HL-60/S4 (cell line): ENCODE data around the gene CBLB.
"Not testable (repeated sequence)": the region's sequence is repeated elsewhere in the genome, so short reads cannot be mapped to it uniquely, and the experiment has no call there.

Experiments
- in situ Hi-C: fragments of 300-500 bp; cut with MboI; formaldehyde crosslinking; loops from 2 replicates; pipeline ENCODE4 v1.14.3; 2022; ENCODE audit warnings: low sequenced_read_pairs

Gene CBLB

DNA sequence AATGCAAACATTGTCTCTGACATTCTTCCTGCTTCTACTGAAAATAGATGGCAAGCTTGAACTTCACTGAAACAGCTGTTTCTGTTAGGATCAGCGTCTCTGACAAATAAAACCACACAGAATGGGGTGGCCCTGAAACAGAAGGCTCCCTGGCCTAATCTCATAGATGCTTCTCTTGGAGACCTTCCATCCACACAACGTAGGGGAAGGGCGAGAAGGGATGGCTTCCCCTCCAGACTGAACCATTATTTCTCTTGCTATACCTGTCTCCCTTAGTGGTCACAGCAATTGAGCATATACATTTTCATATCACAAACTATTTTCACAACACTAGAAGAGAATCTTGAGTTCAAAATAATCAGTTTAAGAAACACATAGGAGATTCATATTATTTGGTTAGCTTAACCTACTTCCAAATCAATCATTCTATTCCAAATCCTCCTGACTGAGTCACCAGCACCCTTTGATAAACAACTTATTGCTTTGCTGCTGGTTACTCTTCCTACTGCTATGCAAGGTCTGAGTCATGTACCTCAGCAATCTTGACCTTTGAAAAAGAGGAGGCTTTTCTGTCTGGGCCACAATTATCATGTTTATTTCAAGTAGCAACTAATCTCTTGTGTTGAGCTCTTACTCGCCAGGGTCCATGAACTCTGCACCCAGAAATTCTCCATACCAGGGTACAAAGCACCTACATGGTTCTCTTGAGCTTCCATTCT is 45.5 kb downstream of the CBLB start:
- in situ Hi-C loops, result no loop called here

DNA sequence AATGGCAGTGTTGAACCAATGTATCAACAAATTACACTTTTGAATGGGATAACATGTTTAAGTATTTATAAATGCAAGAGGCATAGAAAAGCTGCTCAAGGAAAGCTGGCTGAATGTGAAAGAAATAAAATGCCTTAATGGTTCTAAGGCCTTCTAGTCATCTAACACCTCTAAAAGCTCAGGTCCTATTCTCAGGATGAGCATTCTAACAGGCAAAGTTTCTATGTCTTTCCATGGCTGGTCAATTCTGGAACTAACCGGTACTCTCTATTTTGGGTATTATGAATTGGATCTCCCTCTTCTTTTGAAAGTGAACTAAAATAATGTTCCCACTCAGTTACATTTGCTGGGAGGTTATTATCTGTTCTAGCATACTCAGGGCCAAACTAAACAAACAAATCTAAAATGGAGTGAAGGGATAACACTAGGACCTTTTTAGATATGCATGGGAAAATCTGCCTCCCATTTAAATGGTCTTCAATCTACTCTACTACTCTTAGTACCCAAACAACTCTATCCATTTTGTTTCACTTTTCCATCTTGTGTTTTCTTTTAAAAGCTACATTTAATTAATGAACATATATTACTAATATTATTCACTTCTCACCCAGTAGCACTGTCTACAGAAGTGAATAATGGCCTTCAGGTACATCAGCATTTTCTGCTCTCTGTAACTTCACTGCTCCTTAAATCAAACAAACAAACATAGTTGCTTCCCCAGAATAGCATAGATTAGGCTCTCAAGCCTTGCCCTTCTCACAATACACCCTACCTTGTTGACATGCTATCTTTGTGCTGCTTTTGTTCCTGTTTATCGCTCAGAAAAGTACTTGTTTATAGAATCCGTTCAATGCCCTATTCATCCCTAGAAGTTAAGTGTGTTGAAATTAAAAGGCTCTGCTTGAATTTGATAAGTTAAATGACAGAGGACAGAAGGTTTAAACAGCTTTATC is 46.4 kb downstream of the CBLB start:
- in situ Hi-C loops, result no loop called here

DNA sequence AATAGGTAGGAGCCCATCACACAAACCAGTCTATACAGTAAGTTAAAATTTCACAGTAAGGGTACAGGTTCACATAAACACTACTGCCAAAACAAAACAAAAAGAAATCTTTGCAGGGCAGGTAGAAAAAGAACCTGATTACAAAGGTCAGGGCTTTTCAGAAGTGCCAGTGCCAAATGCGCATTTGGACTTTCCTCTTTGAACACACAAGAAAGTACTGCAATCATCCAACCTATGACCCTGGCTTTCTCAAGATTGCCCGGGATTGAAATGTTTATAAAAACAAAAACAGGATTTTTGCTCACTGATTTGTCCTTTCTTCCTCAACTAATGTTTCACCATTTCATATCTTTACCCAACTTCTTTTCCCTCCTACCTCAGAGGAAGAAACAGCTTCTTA is 47.4 kb downstream of the CBLB start:
- in situ Hi-C loops, result no loop called here

DNA sequence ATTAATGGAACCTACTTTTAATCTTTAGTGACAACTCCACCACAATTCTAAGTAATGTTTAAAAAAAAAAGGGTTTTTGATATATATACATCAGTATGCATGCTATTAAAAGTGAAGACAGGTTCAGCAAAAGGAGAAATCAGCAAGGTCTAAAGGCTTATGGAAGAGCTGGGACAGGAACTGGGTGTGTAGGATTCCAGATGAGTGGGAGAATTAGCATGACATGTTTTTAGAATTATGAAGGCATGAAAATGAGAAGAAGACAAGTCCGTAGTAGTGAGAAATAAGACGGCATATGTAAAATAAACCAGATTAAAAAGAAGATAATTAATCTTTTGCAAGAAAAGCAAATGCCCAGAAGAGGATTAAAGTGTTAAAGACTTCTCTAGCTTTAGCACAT is 52.0 kb downstream of the CBLB start:
- in situ Hi-C loops, result no loop called here

DNA sequence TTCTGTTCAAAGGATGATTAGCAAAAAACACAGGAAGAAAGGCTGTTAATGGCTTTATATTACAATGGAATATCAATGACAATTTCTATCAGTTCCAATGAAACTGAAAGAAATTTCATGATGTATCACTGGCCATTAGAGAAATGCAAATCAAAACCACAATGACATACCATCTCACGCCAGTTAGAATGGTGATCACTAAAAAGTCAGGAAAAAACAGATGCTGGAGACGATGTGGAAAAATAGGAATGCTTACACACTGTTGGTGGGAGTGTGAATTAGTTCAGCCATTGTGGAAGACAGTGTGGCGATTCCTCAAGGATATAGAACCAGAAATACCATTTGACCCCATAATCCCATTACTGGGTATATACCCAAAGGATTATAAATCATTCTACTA is 53.5 kb downstream of the CBLB start:
- in situ Hi-C loops, result not testable (repeated sequence)

DNA sequence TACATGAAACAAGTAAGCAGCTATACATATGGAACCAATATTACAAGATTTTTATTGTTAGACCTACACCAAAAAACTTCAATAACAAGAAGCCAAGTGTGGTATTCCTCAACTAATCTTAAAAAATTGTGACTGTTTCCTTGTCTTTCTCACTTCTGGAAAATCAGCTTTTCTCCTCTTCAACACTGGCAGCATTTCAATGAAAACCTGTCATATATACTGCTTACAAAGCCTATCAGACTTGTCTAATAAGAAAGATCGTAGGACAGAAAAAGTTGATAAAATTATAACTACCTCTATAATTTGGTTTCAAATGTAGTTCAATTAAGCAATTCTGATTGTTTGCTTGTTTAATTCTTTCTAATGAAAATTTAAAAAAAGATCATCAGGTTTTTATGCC is 55.1 kb downstream of the CBLB start:
- in situ Hi-C loops, result no loop called here

DNA sequence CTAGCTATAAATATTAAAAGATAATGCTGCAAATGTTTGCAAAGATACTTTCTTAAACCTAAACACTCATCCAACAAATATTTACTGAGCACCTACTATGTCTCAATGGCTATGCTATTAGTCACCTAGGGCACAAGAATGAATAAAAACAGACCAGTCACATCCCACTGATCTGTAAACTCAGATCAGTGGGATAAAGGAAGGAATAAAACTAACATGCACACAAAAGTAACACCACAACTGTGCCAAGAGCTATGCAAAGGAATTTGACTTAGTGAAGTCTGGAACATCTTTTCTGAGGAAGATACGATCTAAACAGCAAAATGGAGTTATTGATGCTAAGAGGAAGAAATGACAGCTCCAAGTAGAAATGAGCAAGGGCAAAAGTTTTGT is 56.6 kb downstream of the CBLB start:
- in situ Hi-C loops, result no loop called here

DNA sequence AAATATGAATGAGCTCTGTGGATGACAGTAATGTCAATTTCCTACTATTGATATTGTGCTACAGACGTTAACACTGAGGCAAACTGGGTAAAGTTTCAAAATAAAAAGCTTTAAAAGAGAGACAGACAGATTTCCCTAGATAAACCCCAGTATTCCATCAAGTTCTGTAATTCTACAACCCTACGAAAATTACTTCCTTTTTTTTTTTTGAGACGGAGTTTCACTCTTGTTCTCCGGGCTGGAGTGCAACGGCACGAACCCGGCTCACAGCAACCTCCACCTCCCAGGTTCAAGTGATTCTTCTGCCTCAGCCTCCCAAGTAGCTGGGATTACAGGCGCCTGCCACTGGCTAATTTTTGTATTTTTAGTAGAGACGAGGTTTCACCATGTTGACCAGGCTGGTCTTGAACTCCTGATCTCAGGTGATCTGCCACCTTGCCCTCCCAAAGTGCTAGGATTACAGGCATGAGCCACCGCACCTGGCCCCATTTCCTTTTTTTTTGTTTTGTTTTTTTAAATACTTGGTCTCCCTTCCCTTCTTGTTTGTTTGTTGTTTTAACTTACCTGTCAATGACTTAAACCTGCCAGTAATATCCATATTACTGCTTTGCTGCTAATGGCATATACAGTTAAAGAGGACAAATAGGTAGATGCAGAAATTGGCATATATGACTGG is 57.2 kb downstream of the CBLB start:
- in situ Hi-C loops, result no loop called here

DNA sequence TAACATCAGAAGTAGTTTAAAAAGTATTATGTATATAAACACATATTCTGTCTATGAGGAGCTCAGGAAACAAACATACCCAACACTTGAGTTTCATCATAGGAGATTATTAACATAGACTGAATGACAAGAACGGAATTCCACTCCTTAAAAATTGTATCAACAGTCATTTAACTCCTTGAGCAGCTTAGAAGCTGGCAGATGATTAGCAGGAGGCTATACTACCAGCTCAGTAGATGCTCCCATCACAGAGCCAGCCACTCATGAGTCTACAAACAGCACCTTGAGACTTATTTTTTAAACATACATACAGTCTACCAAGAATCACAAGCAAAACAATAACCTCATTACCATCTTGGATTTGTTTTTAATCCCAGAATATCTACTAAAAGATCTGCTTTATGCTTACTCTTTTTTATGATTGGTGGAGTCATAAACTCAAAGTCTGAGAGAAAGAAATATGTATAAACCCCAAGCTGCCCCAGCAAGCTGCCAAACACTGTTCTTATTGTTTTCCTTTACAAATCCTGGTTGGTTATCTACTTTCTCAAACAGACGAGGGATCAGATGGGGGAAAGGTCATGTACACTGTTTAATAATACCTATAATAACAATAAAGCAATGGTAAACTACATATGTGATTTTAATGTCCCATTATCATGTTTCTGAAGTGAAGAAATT is 59.5 kb downstream of the CBLB start:
- in situ Hi-C loops, result no loop called here

DNA sequence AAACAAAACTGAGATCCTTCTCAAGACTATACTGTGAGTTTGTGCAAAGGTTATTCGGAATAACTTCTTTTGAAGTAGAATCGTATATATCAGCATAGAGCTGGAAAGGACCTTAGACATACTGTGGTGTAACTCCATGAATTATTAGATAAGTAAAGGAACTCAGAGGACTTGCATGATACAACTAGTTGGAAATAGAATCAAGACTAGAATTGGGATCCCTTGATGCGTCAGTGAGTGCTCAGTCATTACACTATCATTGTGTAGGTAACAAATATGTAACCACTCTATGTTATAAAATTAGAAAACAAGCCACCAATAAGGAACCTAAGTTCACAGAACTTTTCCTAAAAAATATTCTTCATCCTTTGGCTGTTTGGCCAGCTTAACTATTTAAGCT is 61.1 kb downstream of the CBLB start:
- in situ Hi-C loops, result no loop called here

DNA sequence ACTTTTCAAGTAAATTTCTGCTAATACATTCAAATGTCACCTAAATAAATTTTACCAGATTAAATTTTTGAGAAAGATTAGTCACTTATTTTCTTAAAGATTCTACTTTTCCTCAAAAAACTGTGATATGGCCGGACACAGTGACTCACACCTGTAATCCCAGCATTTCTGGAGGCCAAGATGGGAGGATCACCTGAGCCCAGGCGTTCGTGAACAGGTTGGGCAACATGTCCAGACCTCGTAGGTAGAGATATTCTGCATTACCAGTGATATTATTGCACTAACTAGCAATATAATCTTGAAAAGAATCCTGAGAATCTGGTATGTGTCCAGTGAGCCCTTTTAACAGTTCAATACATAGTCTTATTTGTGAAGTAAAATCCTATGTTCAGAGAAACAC is 61.7 kb downstream of the CBLB start:
- in situ Hi-C loops, result no loop called here

DNA sequence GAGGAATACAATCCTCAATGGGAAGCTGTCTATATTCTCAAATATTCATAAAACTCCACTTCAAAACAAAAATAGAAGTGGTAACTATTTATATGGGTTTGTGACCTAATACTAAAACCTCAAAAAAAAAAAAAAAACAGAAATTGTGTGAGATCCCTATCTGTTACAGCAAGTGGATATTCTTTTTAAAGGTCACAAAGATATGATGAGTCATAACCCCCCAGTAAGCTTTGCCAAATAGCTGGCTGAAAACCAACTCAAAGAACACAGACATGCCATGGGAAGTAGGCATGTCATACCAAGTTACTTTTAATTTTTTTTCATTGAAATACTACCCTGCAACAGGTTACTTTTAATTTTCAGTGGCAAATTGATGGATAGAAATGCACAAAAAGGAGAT is 62.5 kb downstream of the CBLB start:
- in situ Hi-C loops, result no loop called here

DNA sequence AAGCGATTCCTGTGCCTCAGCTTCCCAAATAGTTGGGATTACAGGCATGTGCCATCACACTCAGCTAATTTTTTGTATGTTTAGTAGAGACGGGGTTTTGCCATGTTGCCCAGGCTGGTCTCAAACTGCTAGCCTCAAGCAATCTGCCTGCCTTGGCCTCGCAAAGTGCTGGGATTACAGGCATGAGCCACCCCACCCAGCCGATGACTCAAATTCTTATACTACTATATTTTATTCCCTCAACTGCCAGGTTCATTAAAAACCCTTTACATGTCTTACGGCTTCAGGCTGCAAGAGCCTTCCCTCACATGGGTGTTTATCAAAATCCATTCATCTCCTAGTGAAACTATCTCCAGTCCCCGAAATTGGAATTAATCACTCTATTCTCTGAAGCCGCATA is 63.4 kb downstream of the CBLB start:
- in situ Hi-C loops, result no loop called here

DNA sequence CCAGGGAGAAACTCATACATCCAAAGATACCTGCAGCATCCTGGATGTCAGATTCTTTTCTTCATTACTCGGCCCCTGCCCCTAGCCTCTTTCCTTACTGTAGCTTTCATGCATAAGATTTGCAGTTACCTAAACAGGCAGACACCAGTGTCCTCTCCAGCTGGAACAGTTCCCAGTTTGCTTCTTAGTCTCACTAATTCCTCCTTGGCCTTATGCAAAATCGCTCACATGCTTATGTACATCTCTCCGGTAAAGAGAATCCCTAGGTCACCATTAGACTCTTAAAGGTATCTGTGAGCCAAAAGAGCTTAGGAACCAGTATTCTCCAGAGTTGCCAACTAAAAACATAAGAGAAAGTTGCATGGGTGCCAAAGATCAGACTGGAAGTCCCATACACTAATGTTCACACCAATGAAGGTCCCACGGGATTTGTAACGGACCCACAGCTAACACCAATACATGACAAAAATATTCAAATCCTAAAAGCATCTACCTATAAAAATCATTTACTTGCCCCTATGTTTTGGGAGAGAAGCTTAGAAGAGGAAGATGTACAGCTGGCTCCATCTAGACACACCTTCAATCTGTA is 66.6 kb downstream of the CBLB start:
- in situ Hi-C loops, result no loop called here

DNA sequence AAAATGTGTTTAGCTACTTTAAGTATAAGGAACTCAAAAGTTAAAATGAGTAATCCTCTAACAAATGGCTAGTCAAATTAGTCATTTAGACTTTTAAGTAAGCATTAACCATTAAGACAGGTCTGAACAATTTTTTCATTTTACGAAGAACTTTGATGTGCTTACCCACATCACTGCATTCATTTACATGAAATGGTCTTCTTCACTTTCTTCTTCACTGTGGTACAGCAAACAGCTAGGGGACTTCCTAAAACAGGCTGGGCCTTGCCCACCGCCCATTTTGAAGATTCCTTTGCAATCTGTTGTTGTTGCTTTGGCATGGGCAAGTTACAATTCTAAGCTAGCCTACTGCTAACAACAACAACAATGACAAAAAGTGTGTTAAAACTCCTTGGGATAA is 67.4 kb downstream of the CBLB start:
- in situ Hi-C loops, result no loop called here

DNA sequence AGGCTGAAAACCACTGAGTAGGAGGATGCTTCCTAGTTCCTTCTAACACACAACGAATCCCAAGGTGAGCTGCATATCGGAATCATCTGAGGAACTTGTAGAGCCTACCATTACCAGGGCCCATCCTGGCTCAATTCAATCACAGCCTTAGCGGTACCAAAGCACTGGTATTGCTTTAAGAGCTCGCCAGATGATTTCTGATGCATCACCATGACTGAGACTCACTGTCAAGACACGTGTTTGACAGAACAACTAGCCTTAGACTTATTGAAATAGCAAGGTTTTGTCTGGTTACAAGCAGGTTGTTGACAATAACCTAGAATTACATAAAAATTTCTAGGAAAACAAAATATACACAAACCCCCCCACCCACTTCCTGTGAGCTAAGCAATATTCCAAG is 68.5 kb downstream of the CBLB start:
- in situ Hi-C loops, result no loop called here

DNA sequence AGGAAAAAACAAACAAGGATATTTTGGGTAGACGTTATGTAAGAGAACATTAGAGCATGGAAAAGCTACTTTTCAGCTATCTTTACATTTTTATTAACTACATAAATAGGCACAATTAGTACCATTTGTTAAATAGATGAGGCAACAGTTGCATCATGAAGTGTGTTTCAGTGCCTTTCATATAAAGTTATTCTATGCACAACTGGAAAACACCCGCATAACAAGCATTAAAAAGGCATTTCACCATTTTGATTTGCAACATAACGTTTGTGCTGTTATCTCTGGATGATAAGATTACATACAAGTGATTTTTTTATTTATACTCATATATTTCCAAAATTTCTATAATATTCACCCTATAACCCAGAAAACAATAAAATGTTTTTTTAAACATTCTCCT is 69.5 kb downstream of the CBLB start:
- in situ Hi-C loops, result no loop called here

DNA sequence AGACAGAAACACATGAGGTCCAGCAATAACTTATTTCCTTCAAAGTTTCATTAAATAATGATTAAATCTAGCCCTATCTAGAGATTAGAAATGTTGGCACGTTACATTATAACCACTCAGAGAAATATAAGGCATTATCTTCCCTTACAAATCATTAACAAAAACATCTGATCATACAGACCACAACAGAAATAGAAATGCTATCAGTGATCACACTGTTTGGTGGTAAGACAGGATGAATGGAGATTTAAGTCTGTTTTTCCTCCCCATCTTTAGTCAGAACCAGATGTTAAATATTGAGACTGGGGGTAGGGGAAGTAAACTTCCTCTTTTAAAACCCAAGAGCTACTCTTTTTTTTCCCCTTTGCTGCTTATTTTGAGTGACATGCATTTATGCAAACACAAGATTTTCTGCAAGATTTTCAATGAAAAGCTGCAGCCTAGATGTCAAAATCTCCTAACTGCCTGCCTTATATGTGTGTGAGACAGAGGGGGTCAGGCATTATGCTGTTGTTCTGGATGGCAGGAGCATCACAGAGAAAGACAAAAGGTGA is 70.4 kb downstream of the CBLB start:
- in situ Hi-C loops, result no loop called here

DNA sequence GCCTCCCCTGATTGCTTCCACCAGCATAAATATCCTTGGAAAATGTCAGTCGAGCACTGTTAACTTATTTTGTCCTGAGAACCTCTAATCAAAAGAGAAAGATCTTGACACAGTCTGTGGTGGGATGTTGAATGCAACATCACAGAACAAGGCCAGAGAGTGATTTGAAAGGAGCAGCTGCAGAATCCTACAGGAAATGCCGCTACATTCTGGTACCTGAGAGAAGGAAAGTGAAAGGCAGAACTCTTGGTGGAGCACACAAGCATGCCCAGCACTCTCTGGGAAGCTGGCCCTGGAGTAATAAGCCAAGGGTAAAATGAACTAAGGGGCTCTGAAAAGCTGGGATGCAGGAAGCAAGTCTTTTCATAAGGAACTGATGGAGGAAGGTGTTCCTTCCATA is 75.8 kb downstream of the CBLB start:
- in situ Hi-C loops, result no loop called here

DNA sequence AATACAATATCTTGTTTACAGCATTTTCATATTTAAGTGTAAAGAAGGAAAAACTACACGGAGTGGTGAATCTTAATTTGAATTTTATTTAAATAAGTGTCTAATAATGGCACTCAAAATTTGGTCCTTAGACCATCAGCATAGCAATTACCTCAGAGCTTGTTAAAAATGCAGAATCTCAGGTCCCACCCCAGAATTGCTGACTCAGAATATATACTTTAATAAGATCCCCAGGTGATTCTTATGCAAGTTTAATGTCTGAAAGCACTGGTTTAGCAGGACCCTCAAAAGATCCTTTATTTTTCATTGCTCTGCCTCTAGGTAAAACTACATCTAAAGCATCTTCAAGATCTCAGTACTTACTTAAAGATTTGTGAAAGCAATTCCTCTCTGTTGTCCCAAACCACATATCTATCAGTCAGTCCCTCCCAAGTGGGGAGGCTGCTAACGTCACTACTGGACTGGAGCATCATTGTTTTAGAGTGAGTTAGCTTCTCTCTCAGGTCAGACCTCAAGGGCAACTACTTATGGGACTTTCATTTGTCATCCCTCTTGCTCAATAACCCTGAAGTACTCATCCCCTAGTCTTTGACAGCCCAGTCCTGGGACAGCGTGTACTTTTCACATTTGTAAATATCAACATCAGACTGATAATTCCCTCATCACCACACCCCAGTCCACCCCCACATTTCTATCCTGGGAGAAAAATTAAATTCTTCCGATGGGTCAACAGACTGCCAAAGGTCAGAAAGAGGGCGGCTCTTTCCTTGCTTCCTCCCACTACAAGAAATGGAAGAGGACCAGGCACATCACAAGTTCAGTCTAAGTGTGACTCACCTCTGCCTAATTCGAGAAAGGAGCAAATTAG is 76.7 kb downstream of the CBLB start:
- in situ Hi-C loops, result no loop called here
